Osteoblast (primary cell): Measurements from ENCODE around the gene NME9. TPM values are rescaled to one million over a fixed set of nuclear protein-coding genes. Genes with fewer than 3 reads are reported as not detected.

Experiments used
- DNase-seq: peaks from one replicate; pipeline ENCODE4 v3.0.0; 2011; ENCODE audit warnings: low spot score, mixed read lengths; ENCODE audit not compliant: insufficient read length; ENCODE audit errors: missing footprints
- H2AFZ ChIP-seq: 2 replicates; pipeline ENCODE4 v1.6.0; 2011; ENCODE audit warnings: mild to moderate bottlenecking, low read length
- H3K27ac ChIP-seq: 2 replicates; pipeline ENCODE4 v1.5.1; 2011; ENCODE audit warnings: mild to moderate bottlenecking, low read depth, low read length, moderate library complexity
- H3K27me3 ChIP-seq: 2 replicates; pipeline ENCODE4 v1.6.0; 2012; ENCODE audit warnings: mild to moderate bottlenecking, control low read depth, inconsistent platforms, low read length, moderate library complexity; ENCODE audit not compliant: insufficient read depth
- H3K36me3 ChIP-seq: 2 replicates; pipeline ENCODE4 v1.5.1; 2011; ENCODE audit warnings: mild to moderate bottlenecking, low read length, control low read depth, moderate library complexity; ENCODE audit not compliant: insufficient read depth
- H3K4me1 ChIP-seq: 2 replicates; pipeline ENCODE4 v1.5.1; 2011; ENCODE audit warnings: mild to moderate bottlenecking, low read length, control low read depth, moderate library complexity; ENCODE audit not compliant: insufficient read depth
- H3K4me2 ChIP-seq: 2 replicates; pipeline ENCODE4 v1.6.0; 2011; ENCODE audit warnings: mild to moderate bottlenecking, low read length; ENCODE audit not compliant: insufficient read depth
- H3K4me3 ChIP-seq: fragments of 200-600 bp; sonication (generic); 3 replicates; pipeline ENCODE4 v1.5.1; 2012; ENCODE audit warnings: mild to moderate bottlenecking, low read length, inconsistent platforms; ENCODE audit not compliant: insufficient read depth
- H3K79me2 ChIP-seq: 2 replicates; pipeline ENCODE4 v1.6.0; 2012; ENCODE audit warnings: mild to moderate bottlenecking, low read length, control low read depth, inconsistent platforms; ENCODE audit not compliant: insufficient read depth
- H3K9me3 ChIP-seq: 2 replicates; pipeline ENCODE4 v1.5.1; 2011; ENCODE audit warnings: low read depth, low read length, control low read depth
- H4K20me1 ChIP-seq: 2 replicates; pipeline ENCODE4 v1.6.0; 2012; ENCODE audit warnings: mild to moderate bottlenecking, low read length, control low read depth; ENCODE audit not compliant: insufficient read depth
- total RNA-seq: library from RNA; depleted of rRNA; stranded (reverse); fragments of >200 nt; gene quantifications from 2 replicates; pipeline ENCODE4 v1.2.3, GENCODE V29; 2012
- TF ChIP-seq, protein P1 (sequence below): IDR thresholded peaks from 2 replicates; pipeline ENCODE4 v1.5.1; 2011; ENCODE audit warnings: mild to moderate bottlenecking, low read depth, low read length, moderate library complexity; ENCODE audit errors: extremely low read depth

The NME9 gene
- total RNA-seq, 1 donor = not detected

- H2AFZ ChIP-seq = no peak overlapping the region
- H3K36me3 ChIP-seq = peaks cover 6% of the 10 kb centered on the region
- peaks cover 6% of the 10 kb centered on the region for H4K20me1 ChIP-seq
- H3K79me2 ChIP-seq = peaks cover 14% of the 10 kb centered on the region
- H3K4me1 ChIP-seq = peaks cover 5% of the 10 kb centered on the region
- no peaks in the 10 kb centered on the region for H3K27me3 ChIP-seq
- H3K27ac ChIP-seq = no peak overlapping the region
- no peak overlapping the region for H3K4me3 ChIP-seq
- no peak overlapping the region for H3K4me2 ChIP-seq
- no peak for DNase-seq
- H3K9me3 ChIP-seq = no peaks in the 10 kb centered on the region
- TF ChIP-seq, protein P1, sequence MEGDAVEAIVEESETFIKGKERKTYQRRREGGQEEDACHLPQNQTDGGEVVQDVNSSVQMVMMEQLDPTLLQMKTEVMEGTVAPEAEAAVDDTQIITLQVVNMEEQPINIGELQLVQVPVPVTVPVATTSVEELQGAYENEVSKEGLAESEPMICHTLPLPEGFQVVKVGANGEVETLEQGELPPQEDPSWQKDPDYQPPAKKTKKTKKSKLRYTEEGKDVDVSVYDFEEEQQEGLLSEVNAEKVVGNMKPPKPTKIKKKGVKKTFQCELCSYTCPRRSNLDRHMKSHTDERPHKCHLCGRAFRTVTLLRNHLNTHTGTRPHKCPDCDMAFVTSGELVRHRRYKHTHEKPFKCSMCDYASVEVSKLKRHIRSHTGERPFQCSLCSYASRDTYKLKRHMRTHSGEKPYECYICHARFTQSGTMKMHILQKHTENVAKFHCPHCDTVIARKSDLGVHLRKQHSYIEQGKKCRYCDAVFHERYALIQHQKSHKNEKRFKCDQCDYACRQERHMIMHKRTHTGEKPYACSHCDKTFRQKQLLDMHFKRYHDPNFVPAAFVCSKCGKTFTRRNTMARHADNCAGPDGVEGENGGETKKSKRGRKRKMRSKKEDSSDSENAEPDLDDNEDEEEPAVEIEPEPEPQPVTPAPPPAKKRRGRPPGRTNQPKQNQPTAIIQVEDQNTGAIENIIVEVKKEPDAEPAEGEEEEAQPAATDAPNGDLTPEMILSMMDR = no peak
Measured at GRCh38 chr3:138376663-138377062, 47.0 kb upstream of the NME9 start.

- Histone ChIP-seq H3K4me2 (no peak overlapping the region), H3K4me1 (no peaks in the 10 kb centered on the region), H3K27me3 (no peaks in the 10 kb centered on the region), H3K9me3 (no peaks in the 10 kb centered on the region), H3K27ac (no peak overlapping the region), H4K20me1 (peaks cover 14% of the 10 kb centered on the region), H3K36me3 (peaks cover 6% of the 10 kb centered on the region), H2AFZ (no peak overlapping the region), H3K4me3 (no peak overlapping the region), H3K79me2 (peaks cover 10% of the 10 kb centered on the region)
- TF ChIP-seq, protein P1 = no peak
- DNase-seq = no peak
Measured at GRCh38 chr3:138375447-138375846, 45.8 kb upstream of the NME9 start.

DNA sequence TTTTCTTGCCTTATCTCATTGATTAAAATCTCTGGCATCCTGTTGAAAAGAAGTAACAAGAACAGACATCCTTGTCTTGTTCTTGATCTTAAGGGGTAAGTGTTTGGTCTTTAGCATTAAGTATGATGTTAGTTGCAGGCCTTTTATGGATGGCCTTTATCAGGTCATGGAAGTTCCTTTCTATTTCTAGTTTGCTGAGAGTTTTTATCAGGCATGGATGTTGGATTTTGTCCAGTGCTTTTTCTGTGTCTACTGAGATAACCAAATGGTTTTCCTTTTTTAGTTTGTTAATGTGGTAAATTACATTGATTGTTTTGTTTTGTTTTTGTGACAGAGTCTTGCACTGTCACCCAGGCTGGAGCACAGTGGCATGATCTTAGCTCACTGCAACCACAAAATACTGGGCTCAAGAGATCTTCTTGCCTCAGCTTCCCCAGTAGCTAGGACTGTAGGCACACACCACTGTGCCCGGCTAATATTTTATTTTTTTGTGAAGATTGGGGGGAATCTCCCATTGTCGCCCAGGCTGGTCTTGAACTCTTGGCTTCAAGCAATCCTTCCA is 45.0 kb upstream of the NME9 start:
- Histone ChIP-seq H3K27ac (no peak overlapping the region), H4K20me1 (peaks cover 18% of the 10 kb centered on the region), H3K4me3 (no peak overlapping the region), H3K4me1 (peaks cover under 1% of the 10 kb centered on the region), H3K27me3 (no peaks in the 10 kb centered on the region), H3K4me2 (no peak overlapping the region), H3K9me3 (no peaks in the 10 kb centered on the region), H2AFZ (no peak overlapping the region), H3K79me2 (peaks cover 14% of the 10 kb centered on the region), H3K36me3 (peaks cover 6% of the 10 kb centered on the region)
- TF ChIP-seq, protein P1 = no peak
- DNase-seq = no peak

DNA sequence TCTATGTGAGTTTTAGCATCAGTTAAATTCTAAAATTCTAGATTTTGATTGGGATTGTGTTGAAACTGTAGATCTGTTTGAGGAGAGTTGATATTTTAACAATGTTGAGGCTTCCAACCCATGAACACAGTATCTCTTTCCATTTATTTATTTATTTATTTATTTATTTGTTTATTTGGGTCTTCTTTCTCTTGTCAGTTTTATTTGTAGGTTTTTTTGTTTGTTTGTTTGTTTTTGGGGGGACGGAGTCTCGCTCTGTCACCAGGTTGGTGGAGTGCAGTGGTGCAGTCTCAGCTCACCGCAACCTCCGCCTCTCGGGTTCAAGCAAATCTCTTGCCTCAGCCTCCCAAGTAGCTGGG is 44.1 kb upstream of the NME9 start:
- no peak for DNase-seq
- H3K4me2 ChIP-seq = no peak overlapping the region
- no peak overlapping the region for H2AFZ ChIP-seq
- H3K27ac ChIP-seq = no peak overlapping the region
- no peaks in the 10 kb centered on the region for H3K9me3 ChIP-seq
- H4K20me1 ChIP-seq = peaks cover 24% of the 10 kb centered on the region
- TF ChIP-seq, protein P1 = no peak
- H3K36me3 ChIP-seq = peaks cover 6% of the 10 kb centered on the region
- H3K27me3 ChIP-seq = no peaks in the 10 kb centered on the region
- peaks cover 6% of the 10 kb centered on the region for H3K4me1 ChIP-seq
- no peak overlapping the region for H3K4me3 ChIP-seq
- peaks cover 19% of the 10 kb centered on the region for H3K79me2 ChIP-seq
